Motor neuron (in vitro differentiated cells): Measurements from ENCODE around the gene SOBP. TPM values are rescaled to one million over a fixed set of nuclear protein-coding genes. Genes with fewer than 3 reads are reported as not detected.
A peak's percentile ranks its signal among the peaks of the same experiment; 100 is the strongest.

ENCODE experiments used
- ATAC-seq, 8 experiments: fragments of 200-7000 bp; cut with Tn5 transposase; replicated peaks in 6 of 8; 2 replicates each; pipeline ENCODE4 v1.8.0; 2021; ENCODE audit warnings: mild to moderate bottlenecking in 8 of 8, moderate library complexity in 8 of 8
- H3K27ac ChIP-seq, 2 donors: fragments of 250-450 bp; sonication (Bioruptor Pico); 2 replicates each; pipeline ENCODE4 v1.9.0; 2021; ENCODE audit warnings: antibody characterized with exemption in 2 of 2, mild to moderate bottlenecking in 2 of 2, moderate library complexity in 1 of 2
- H3K4me1 ChIP-seq, 2 donors: fragments of 250-450 bp; sonication (Bioruptor Pico); replicated peaks in 1 of 2; 2 replicates each; pipeline ENCODE4 v1.6.1; 2021; ENCODE audit warnings: antibody characterized with exemption in 2 of 2, mild to moderate bottlenecking in 2 of 2, moderate library complexity in 1 of 2
- H3K4me3 ChIP-seq, 5 donors: fragments of 250-450 bp; sonication (Bioruptor Pico); 2 replicates each; pipeline ENCODE4 v1.9.0; 2021; ENCODE audit warnings: antibody characterized with exemption in 5 of 5, mild to moderate bottlenecking in 5 of 5, moderate library complexity in 4 of 5
- WGBS, 10 experiments: fragments of 450-650 bp; shearing (Covaris generic); methylation state at CpG; one replicate each; pipeline ENCODE4 v1.0.0; 2022; 5-methylcytosine and 5-hydroxymethylcytosine counted together
- in situ Hi-C, 9 experiments: fragments of 400-800 bp; cut with MboI; loops; one replicate each; pipeline ENCODE4 v1.15.0; 2021; ENCODE audit warnings: low sequenced_read_pairs in 9 of 9, low pct_unique_long_range_greater_than_20kb in 2 of 9; ENCODE audit not compliant: unreplicated experiment in 9 of 9
- total RNA-seq, 8 experiments: library from RNA; unstranded; fragments of 300-600 nt; gene quantifications; 2 replicates each; pipeline versions ENCODE4 v1.2.3 to v1.2.4, GENCODE V29; 2022

Gene SOBP
- total RNA-seq, 8 experiments from 2014 or later: 1.2 to 42.5 (median 9.6) TPM

DNA sequence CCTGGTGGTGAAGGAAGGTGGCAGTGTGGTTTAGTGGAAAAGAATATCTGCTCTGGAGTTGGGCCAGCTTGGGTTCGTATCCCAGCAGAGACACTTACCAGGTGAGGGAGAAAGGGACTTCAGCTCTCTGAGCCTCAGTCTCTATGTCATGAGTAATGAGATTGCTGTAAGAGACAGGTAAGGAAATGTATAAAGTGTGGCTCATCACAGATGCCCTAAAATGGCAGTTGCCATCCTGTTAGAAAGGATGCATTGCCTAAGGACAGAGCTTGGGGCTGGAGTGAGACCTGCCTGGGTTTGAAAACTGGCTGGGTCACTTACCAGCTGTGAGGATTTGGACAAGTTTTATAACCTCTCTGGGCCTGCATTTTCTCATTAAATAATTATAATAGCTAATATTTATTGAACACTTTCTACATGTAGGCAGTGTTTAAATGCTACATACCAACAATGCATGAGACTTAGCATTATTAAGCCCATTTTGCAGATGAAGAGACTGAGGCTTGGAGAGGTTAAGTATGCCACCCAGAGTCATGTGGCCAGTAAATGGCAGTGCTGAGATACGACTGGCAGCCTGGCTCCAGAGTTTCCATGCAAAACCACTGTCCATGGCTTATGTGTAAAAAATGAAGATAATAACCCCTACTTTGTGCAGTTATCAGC, 157.0 kb downstream of the SOBP start:
- ATAC-seq: no peak
- no peak overlapping the region for H3K27ac ChIP-seq
- H3K4me1 ChIP-seq: peaks cover 7 to 11% of the 10 kb centered on the region in 2 donors
- WGBS, 10 experiments: 80 to 100% (median 84%) methylated on average over 1 of the region's 2 CpGs; no CpG with 5 or more reads in 4 of the 10 experiments
- no peak overlapping the region for H3K4me3 ChIP-seq
- in situ Hi-C loops: no loop called here

DNA sequence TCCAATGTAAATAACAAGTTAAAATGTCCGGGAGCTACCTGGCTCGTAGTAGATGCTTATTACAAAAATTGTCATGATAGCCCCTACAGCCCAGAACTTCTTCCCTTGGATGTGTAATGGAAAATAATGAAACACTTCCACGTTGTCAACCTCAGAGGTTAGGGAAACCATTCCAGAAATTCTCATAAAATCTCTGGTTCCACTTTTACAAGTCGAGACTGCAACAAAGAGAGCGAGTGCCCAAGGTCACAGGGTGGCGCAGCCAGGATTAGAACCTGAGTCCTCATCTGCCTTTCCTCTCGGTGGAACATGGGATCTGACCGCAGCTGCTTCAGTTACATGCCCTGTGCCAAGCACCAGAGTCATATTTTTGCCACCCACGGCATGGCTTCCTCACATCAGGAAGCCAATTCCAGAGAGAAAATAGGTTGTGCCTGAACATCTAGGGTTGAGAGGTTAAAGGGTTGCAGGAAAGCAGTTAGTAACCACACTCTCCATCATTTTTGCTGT, 157.6 kb downstream of the SOBP start:
- no peak overlapping the region for H3K27ac ChIP-seq
- ATAC-seq: no peak
- H3K4me1 ChIP-seq: peaks cover 7 to 11% of the 10 kb centered on the region in 2 donors
- no peak overlapping the region for H3K4me3 ChIP-seq
- WGBS, 10 experiments: 60 to 100% (median 92%) methylated on average over 1 to 9 of the region's 9 CpGs
- in situ Hi-C loops: no loop called here

DNA sequence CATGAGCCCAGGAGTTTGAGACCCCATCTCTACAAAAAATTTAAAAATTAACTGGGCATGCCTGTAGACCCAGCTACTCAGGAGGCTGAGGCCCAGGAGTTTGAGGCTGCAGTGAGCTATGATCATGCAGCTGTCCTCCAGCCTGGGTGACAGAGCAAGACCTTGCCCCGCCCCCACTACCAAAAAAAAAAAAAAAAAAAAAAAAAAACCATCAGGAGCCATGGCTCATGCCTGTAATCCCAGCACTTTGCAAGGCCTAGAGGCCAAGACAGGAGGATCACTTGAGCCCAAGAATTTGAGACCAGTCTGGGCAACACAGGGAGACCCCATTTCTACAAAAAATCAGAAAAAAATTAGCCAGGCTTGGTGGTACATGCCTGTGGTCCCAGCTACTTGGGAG, 159.1 kb downstream of the SOBP start:
- H3K4me1 ChIP-seq: peaks cover 7 to 11% of the 10 kb centered on the region in 2 donors
- WGBS, 10 experiments: 100% methylated on average over 1 of the region's 1 CpG; no CpG with 5 or more reads in 9 of the 10 experiments
- in situ Hi-C loops: no loop called here
- H3K27ac ChIP-seq: no peak overlapping the region
- H3K4me3 ChIP-seq: no peak overlapping the region
- ATAC-seq: peak in 3 of 8 experiments; percentile 49 to 61 (median 54)

- Histone ChIP-seq H3K4me1 (peaks cover 14 to 16% of the 10 kb centered on the region in 2 donors), H3K27ac (no peak overlapping the region), H3K4me3 (no peak overlapping the region)
- peak in 1 of 8 experiments; percentile 25 for ATAC-seq
- WGBS, 10 experiments: 17 to 100% (median 83%) methylated on average over 1 to 2 of the region's 2 CpGs; no CpG with 5 or more reads in 1 of the 10 experiments
- in situ Hi-C loops: loop anchor here in 2 of 9 experiments (25.0 kb wide), 2 partner anchors 185 to 340 kb away; no protein-coding TSS in a partner anchor
Observed at GRCh38 chr6:107652526-107653182, 162.7 kb downstream of the SOBP start.

DNA sequence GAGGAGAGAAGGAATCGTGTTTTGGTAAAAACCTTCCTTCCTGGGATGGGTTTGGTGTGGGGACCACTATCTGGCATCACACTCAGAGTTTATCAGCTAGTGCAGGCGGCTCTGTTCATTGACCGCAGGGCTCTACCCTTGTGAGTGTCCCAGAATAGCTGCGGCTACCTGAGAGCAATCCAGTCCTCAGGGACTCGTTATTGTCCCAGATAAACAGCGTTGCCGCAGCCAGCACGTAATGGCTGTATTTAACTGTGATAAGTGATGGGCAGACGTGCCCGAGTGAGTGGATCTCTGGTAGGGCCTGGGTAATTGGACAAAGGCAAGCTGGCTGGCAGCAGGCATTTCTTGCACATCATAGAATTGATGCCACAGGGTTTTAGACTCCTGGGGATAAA, 163.3 kb downstream of the SOBP start:
- in situ Hi-C loops: loop anchor here in 2 of 9 experiments (25.0 kb wide), 2 partner anchors 184 to 341 kb away; no protein-coding TSS in a partner anchor
- ATAC-seq: peak in 4 of 8 experiments; percentile 10 to 53 (median 26)
- Histone ChIP-seq H3K27ac (no peak overlapping the region), H3K4me3 (no peak overlapping the region), H3K4me1 (peaks cover 11 to 14% of the 10 kb centered on the region in 2 donors)
- 80 to 100% (median 94%) methylated on average over 1 to 10 of the region's 10 CpGs; no CpG with 5 or more reads in 2 of the 10 experiments for WGBS, 10 experiments

DNA sequence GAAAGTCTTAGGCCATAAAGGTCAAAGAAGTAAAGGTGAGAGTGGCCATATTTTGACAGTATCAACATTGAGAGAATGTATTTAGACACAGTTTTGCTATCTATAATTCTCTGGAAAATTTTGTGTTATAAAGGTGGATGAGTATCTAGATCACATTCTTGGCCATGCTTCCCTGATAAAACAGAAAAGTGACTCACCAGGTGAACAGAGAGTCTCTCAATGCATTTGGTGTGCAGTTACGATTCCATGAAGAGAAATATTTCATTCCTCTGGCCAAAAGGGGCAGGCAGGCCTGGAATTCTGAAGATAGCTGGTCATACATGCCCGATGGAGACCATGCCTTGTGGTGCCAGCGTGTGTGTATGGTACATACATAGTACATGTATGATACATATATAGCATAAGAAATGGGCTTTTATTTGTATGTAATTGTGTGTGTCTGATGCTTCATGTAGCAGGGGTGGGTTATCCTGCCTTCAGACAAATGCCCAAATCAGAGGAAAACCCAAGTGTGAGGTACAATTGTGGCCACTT, 164.0 kb downstream of the SOBP start:
- WGBS, 10 experiments: 67 to 100% (median 96%) methylated on average over 1 to 3 of the region's 3 CpGs; no CpG with 5 or more reads in 2 of the 10 experiments
- H3K4me1 ChIP-seq: peaks cover 11 to 14% of the 10 kb centered on the region in 2 donors
- H3K27ac ChIP-seq: no peak overlapping the region
- ATAC-seq: no peak
- H3K4me3 ChIP-seq: no peak overlapping the region
- in situ Hi-C loops: loop anchor here in 2 of 9 experiments (25.0 kb wide), 2 partner anchors 183 to 342 kb away; no protein-coding TSS in a partner anchor

GRCh38 chr6:107654764-107655163, 164.8 kb downstream of the SOBP start:
- in situ Hi-C loops: loop anchor here in 2 of 9 experiments (25.0 kb wide), 2 partner anchors 183 to 342 kb away; no protein-coding TSS in a partner anchor
- H3K4me1 ChIP-seq: peaks cover 11 to 14% of the 10 kb centered on the region in 2 donors
- WGBS, 10 experiments: 20 to 100% (median 91%) methylated on average over 1 to 4 of the region's 4 CpGs; no CpG with 5 or more reads in 2 of the 10 experiments
- H3K27ac ChIP-seq: peak overlapping the region in 1 of 2 donors; percentile 2
- no peak overlapping the region for H3K4me3 ChIP-seq
- peak in 3 of 8 experiments; percentile 3 to 12 (median 6) for ATAC-seq

- in situ Hi-C loops: loop anchor here in 2 of 9 experiments (25.0 kb wide), 2 partner anchors 182 to 343 kb away; no protein-coding TSS in a partner anchor
- peak in 5 of 8 experiments; percentile 87 to 99 (median 98) for ATAC-seq
- Histone ChIP-seq H3K4me3 (no peak overlapping the region), H3K27ac (peak overlapping the region in 1 of 2 donors; percentile 2), H3K4me1 (peaks cover 11 to 14% of the 10 kb centered on the region in 2 donors)
- WGBS, 10 experiments: 0 to 88% (median 55%) methylated on average over 1 to 4 of the region's 4 CpGs; no CpG with 5 or more reads in 2 of the 10 experiments
Observed at GRCh38 chr6:107655245-107655644, 165.3 kb downstream of the SOBP start.

DNA sequence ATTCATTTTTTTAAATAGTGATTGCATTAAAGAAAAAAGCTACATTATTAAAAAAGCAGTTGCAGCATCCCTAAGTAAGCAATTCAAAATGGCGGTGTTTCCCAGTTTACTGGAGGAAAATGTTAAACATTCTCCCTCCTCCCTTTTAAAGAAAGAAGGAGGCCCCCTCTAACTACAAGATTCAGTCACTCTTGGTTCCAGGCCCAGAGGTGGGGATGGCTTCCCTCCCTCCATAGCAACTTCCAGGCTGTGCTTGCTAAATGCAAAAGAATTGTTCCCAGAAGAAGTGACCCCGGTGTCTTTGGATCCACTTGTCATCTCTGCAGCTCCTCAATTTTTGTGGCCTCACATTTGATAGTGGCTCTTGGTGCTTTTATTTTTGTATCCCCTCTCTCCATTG, 165.9 kb downstream of the SOBP start:
- H3K4me3 ChIP-seq: no peak overlapping the region
- ATAC-seq: peak in 1 of 8 experiments; percentile 63
- H3K4me1 ChIP-seq: peaks cover 11 to 14% of the 10 kb centered on the region in 2 donors
- 43 to 94% (median 77%) methylated on average over 1 to 2 of the region's 2 CpGs; no CpG with 5 or more reads in 2 of the 10 experiments for WGBS, 10 experiments
- in situ Hi-C loops: loop anchor here in 2 of 9 experiments (25.0 kb wide), 2 partner anchors 181 to 344 kb away; no protein-coding TSS in a partner anchor
- no peak overlapping the region for H3K27ac ChIP-seq

GRCh38 chr6:107656401-107656800, 166.5 kb downstream of the SOBP start:
- Histone ChIP-seq H3K4me3 (no peak overlapping the region), H3K4me1 (peaks cover 13 to 14% of the 10 kb centered on the region in 2 donors), H3K27ac (no peak overlapping the region)
- in situ Hi-C loops: loop anchor here in 2 of 9 experiments (25.0 kb wide), 2 partner anchors 181 to 344 kb away; no protein-coding TSS in a partner anchor
- ATAC-seq: no peak
- 20 to 100% (median 84%) methylated on average over 1 of the region's 1 CpG; no CpG with 5 or more reads in 4 of the 10 experiments for WGBS, 10 experiments

DNA sequence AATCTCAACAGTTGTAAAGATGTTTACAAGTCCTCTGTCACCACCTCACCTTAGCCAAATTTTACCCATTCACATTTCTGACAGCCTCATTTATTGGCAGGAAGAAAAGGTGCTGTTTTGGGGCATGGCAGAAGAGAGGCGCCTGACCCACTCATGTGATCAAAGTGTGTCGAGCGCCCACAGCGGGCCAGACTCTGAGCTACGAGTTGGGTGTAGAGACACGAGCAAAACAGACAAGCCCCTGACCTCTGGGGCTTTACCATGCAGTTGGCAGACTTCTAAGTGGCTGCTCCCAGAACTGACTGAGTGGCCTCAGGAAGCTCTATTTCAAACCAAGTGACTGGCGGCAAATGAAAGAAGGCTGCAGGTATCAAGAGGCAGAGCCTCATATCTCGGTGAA, 167.0 kb downstream of the SOBP start:
- ATAC-seq: no peak

GRCh38 chr6:107657373-107657754, 167.4 kb downstream of the SOBP start:
- Histone ChIP-seq H3K27ac (no peak overlapping the region), H3K4me1 (peaks cover 15 to 19% of the 10 kb centered on the region in 2 donors), H3K4me3 (no peak overlapping the region)
- WGBS, 10 experiments: 50 to 100% (median 73%) methylated on average over 1 to 2 of the region's 3 CpGs; no CpG with 5 or more reads in 2 of the 10 experiments
- in situ Hi-C loops: loop anchor here in 2 of 9 experiments (25.0 kb wide), 2 partner anchors 180 to 345 kb away; no protein-coding TSS in a partner anchor
- no peak for ATAC-seq

More for the DNA sequence above, 167.0 kb downstream of the SOBP start:
- in situ Hi-C loops: loop anchor here in 2 of 9 experiments (25.0 kb wide), 2 partner anchors 180 to 345 kb away; no protein-coding TSS in a partner anchor
- Histone ChIP-seq H3K4me1 (peaks cover 14 to 16% of the 10 kb centered on the region in 2 donors), H3K4me3 (no peak overlapping the region), H3K27ac (no peak overlapping the region)
- 87 to 100% (median 93%) methylated on average over 1 to 7 of the region's 8 CpGs; no CpG with 5 or more reads in 7 of the 10 experiments for WGBS, 10 experiments
